ENCODE data around the gene PRKAG2. TPM values are rescaled to one million over a fixed set of nuclear protein-coding genes. Genes with fewer than 3 reads are reported as not detected.

The PRKAG2 gene
- total and polyA plus RNA-seq, 2 of the 8 experiments (the other 6 are each of a cell fraction or from before 2014, with no cell fraction given): 7.5 to 18.1 TPM

GRCh38 chr7:151511270-151511669, 365.6 kb downstream of the PRKAG2 start:
- FAIRE-seq: no peak
- no peak overlapping the region for H3K56ac ChIP-seq (replicated peaks; ENCODE audit: insufficient read length, low read depth, low read length)
- peaks cover 6 to 18% (median 7%) of the 10 kb centered on the region in 4 experiments for H3K4me1 ChIP-seq (replicated peaks in 1 of 4; ENCODE audit: control insufficient read depth in 3 of 4, insufficient read depth in 4 of 4, low read length in 3 of 4)

More at GRCh38 chr7:151511270-151511669, 365.6 kb downstream of the PRKAG2 start:
- Histone ChIP-seq H3K79me2 (ENCODE audit: control insufficient read depth in 1 of 2, insufficient read depth in 2 of 2, low read length in 2 of 2) (peaks cover 51 to 100% of the 10 kb centered on the region in 2 experiments), H3K79me1 (ENCODE audit: low read depth, low read length) (peaks cover 5% of the 10 kb centered on the region; the same call in 1 of the 2 replicates), H3K23me2 (ENCODE audit: low read depth, low read length) (no peaks in the 10 kb centered on the region), H2AFZ (ENCODE audit: low read length) (no peak overlapping the region), H2BK5ac (ENCODE audit: low read depth, low read length) (no peak overlapping the region), H3K27me3 (replicated peaks in 1 of 4; ENCODE audit: control insufficient read depth in 3 of 4, extremely low read depth in 1 of 4, insufficient read depth in 3 of 4, low read length in 3 of 4) (no peaks in the 10 kb centered on the region), H3K36me3 (ENCODE audit: control insufficient read depth in 2 of 4, insufficient read depth in 4 of 4, low read length in 3 of 4) (no peaks in the 10 kb centered on the region), H2BK120ac (replicated peaks; ENCODE audit: low read depth, low read length) (no peak overlapping the region), H3K14ac (ENCODE audit: insufficient read length) (no peak overlapping the region), H4K20me1 (replicated peaks in 1 of 2; ENCODE audit: control insufficient read depth in 1 of 2, insufficient read depth in 2 of 2, low read length in 2 of 2) (peaks cover 35 to 47% of the 10 kb centered on the region in 2 experiments), H2AK5ac (ENCODE audit: low read depth, low read length) (no peak overlapping the region), H4K91ac (replicated peaks; ENCODE audit: insufficient read length, low read length) (no peak overlapping the region), H2BK12ac (ENCODE audit: low read depth, low read length) (no peak overlapping the region), H3K9ac (replicated peaks in 1 of 4; ENCODE audit: extremely low read depth in 1 of 4, low read depth in 3 of 4, low read length in 3 of 4) (no peak overlapping the region), H2BK15ac (ENCODE audit: low read length) (no peak overlapping the region), H3K4me2 (ENCODE audit: insufficient read depth in 1 of 2, low read depth in 2 of 2, low read length in 2 of 2) (no peak overlapping the region), H2BK20ac (ENCODE audit: low read length) (no peak overlapping the region), H3K23ac (ENCODE audit: insufficient read length) (no peak overlapping the region), H4K5ac (ENCODE audit: insufficient read length, low read depth, low read length) (no peak overlapping the region), H3K9me3 (ENCODE audit: insufficient read depth in 2 of 2, low read depth in 1 of 2, low read length in 1 of 2) (no peaks in the 10 kb centered on the region), H3K4me3 (ENCODE audit: extremely low read depth in 1 of 4, insufficient read depth in 2 of 4, low read depth in 3 of 4, low read length in 4 of 4) (no peak overlapping the region), H3K27ac (ENCODE audit: low read depth, low read length) (no peak overlapping the region), H4K8ac (ENCODE audit: extremely low read depth, insufficient read depth, low read length) (no peak overlapping the region), H3K4ac (replicated peaks; ENCODE audit: insufficient read length, low read depth, low read length) (no peak overlapping the region), H3K18ac (ENCODE audit: extremely low read depth, low read length) (no peak overlapping the region)
- ChIA-PET CTCF (ENCODE audit: partially characterized antibody) (interaction anchor here (0.6 kb wide), 1 partner anchor 10 kb away, joined by 3 read pairs; no protein-coding TSS in a partner anchor), POLR2A (ENCODE audit: partially characterized antibody) (interaction anchor here (0.6 to 0.7 kb wide), 2 partner anchors 63 to 425 kb away, joined by 3 to 4 read pairs; no protein-coding TSS in a partner anchor)
- no peak for TF ChIP-seq SP4 (IDR thresholded peaks at IDR 0.05; ENCODE audit: low read length)
- TF ChIP-seq EP300 (IDR thresholded peaks at IDR 0.05; ENCODE audit: borderline replicate concordance in 1 of 2, low read depth in 2 of 2, low read length in 2 of 2): no peak
- TF ChIP-seq EZH2 (IDR thresholded peaks at IDR 0.05; ENCODE audit: low read depth, low read length, severe bottlenecking): no peak
- no peak for TF ChIP-seq SAP30 (IDR thresholded peaks at IDR 0.05; ENCODE audit: insufficient read depth, insufficient replicate concordance, low read length)
- TF ChIP-seq RAD21 (IDR thresholded peaks at IDR 0.05 in 1 of 2, conservative IDR thresholded peaks at IDR 0.05 in 1 of 2; ENCODE audit: low read depth in 2 of 2, low read length in 2 of 2): no peak
- no peak for TF ChIP-seq SP1 (IDR thresholded peaks at IDR 0.05; ENCODE audit: low read depth, low read length)
- WGBS, 2 experiments (ENCODE audit: extremely low coverage in 1 of 2, insufficient coverage in 1 of 2, insufficient read length in 1 of 2, insufficient replicate concordance in 2 of 2, low coverage in 1 of 2, low lambda C conversion rate in 2 of 2, missing lambda C conversion rate in 1 of 2): 80% methylated on average over 4 of the region's 4 CpGs; no CpG with 5 or more reads in 1 of the 2 experiments
- DNase-seq (ENCODE audit: low read depth in 1 of 2, low spot score in 2 of 2): no peak

Data from H1 (cell line).